GM18951 (cell line): ENCODE data around the gene HSPBP1.

Experiments used
- POLR2A ChIP-seq: IDR thresholded peaks from 4 replicates; pipeline ENCODE4 v1.6.1; 2011; ENCODE audit warnings: mild to moderate bottlenecking; ENCODE audit not compliant: insufficient read length, insufficient read depth; ENCODE audit errors: extremely low read depth
- in situ Hi-C: fragments of 300-500 bp; cut with MboI; formaldehyde crosslinking; loops from one replicate; pipeline ENCODE4 v1.12.0; 2022; ENCODE audit warnings: low sequenced_read_pairs, mixed read lengths, inconsistent platforms; ENCODE audit not compliant: unreplicated experiment

Gene HSPBP1

DNA sequence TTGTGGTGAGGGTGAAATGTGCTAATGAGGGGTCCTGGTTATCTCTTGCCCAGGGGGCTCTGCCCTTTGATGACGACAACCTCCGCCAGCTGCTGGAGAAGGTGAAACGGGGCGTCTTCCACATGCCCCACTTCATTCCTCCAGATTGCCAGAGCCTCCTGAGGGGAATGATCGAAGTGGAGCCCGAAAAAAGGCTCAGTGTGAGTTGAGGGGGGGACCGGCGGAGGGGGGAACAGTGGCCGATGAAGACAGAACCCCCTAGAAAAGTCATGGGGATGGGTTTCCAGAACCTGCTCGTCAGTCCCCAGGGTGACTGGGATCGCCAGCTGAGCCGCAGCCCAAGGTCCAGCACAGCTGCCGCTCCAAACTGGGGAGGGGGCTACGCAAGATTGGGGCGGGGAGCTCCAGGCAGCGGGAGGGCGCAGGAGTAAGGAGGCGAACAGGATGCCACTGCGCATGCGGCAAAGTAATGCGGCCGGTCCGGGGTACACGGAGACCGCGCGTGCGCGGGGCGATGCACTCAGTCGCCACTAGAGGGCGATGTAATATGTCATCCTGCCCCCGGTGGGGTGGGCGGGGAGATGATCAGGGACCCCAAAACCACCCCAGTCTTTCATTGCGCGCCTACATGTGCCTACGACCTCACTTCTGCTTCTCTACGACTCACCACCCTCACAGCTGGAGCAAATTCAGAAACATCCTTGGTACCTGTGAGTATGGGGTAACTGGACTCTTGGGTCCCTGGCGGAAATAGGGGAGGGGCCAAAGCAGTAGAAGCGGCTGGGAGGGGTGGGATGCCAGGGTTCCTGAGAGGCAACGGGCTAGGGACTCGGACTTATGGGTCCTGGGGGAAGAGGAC lies 21.8 kb upstream of the HSPBP1 start:
- peak; percentile 14 for TF ChIP-seq POLR2A
- in situ Hi-C loops, result no loop called here

DNA sequence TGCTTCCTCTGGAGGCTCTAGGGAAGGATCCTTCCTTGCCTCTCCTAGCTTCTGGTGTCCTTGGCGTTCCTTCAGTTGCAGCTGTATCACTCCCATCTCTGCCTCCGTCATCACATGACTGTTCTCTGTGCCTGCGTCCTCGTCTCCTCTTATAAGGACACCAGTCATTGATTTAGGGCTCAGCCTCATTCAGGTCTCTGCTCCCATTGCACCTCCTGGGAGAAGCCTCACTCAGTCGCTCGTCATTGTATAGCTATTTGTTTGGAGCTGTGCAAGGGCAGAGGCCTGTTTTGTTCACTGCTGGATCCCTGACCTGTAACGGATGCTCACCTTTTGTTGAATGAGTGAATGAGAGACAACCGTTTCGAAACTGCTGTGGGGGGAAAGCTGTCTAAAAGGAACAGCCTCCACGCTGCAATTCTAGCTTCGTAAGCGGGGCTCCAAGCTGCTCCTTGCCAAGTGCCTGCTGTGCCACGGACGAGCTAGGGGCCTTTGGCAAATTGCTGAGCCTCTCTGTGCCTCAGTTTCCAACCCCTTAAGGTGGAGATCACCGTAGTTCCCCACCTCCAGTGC lies 21.1 kb upstream of the HSPBP1 start:
- in situ Hi-C loops, result no loop called here
- TF ChIP-seq POLR2A, result no peak

GRCh38 chr19:55299991-55300390 lies 20.1 kb upstream of the HSPBP1 start:
- TF ChIP-seq POLR2A, result no peak
- in situ Hi-C loops, result no loop called here

DNA sequence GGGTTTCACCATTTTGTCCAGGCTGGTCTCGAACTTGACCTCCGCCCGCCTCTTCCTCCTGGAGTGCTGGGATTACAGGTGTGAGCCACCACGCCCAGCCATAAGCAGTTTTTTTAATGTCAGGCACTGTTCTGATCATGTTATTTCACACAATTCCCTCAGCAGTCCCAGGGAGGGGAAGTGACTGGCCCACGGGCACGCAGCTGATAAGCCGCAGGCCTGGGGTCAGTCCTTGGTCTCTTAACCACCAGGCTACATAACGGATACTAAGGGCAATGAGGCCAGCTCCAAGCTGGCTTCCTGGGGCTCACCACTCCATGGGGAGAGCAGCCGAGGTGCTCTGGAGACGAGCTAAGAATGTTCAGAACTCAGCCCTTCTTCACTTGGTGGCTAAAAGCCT lies 17.4 kb upstream of the HSPBP1 start:
- in situ Hi-C loops, result no loop called here
- no peak for TF ChIP-seq POLR2A

GRCh38 chr19:55289117-55289796 lies 9.3 kb upstream of the HSPBP1 start:
- in situ Hi-C loops, result no loop called here
- no peak for TF ChIP-seq POLR2A

- in situ Hi-C loops, result no loop called here
- no peak for TF ChIP-seq POLR2A
Measured at GRCh38 chr19:55287361-55288079, 7.6 kb upstream of the HSPBP1 start.

- no peak for TF ChIP-seq POLR2A
- in situ Hi-C loops, result no loop called here
Measured at GRCh38 chr19:55285229-55285890, 5.5 kb upstream of the HSPBP1 start.

GRCh38 chr19:55284405-55285058 lies 4.6 kb upstream of the HSPBP1 start:
- in situ Hi-C loops, result no loop called here
- no peak for TF ChIP-seq POLR2A

DNA sequence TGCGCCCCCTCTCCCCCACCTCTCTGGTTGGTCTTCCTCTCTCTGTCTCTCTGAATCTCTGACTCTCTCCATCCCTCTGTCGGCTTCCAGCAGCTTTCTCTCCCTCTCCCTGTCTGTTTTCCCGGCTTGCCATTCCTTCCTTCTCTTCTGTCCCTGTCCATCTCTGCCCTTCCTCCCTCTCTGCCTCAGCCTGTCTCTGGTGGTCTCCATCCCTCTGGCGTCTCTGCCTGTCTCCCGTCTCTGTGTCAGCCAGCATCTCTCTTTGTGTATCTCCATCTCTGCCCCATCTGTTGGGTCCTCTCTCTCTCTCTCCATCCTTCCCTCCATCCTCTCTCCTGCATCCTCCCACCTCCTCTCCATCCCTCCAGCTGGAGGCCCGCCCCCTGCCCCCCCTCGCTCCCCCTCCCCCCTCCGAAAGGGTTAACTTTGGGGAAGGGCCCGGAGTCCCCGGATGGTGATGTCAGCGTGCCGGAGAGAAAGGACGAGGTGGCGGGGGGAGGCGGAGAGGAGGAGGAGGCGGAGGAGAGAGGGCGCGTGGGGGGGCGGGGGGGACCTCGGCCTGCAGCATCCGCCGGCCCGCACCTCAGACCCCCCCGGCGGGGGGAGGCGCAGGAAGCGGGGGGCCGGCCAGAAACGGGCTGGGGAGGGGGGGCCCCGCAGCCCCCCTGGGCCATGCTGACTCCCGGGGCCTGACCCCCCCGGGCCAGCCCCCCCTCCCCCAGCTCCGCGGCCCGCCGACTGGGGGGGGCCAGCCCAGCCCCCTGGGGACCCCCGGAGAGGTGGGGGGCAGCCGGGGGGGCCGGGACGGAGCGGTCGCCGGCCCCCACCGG lies 3.9 kb upstream of the HSPBP1 start, which contains the start of gene BRSK1:
Gene BRSK1, plus strand, starts transcription at position 450 of the 830 bp plus-strand sequence. CDS start 446 bp downstream, outside the sequence.
- in situ Hi-C loops, result no loop called here
- no peak for TF ChIP-seq POLR2A

- no peak for TF ChIP-seq POLR2A
- in situ Hi-C loops, result no loop called here
Measured at GRCh38 chr19:55279340-55279739, 570 bp downstream of the HSPBP1 start.

DNA sequence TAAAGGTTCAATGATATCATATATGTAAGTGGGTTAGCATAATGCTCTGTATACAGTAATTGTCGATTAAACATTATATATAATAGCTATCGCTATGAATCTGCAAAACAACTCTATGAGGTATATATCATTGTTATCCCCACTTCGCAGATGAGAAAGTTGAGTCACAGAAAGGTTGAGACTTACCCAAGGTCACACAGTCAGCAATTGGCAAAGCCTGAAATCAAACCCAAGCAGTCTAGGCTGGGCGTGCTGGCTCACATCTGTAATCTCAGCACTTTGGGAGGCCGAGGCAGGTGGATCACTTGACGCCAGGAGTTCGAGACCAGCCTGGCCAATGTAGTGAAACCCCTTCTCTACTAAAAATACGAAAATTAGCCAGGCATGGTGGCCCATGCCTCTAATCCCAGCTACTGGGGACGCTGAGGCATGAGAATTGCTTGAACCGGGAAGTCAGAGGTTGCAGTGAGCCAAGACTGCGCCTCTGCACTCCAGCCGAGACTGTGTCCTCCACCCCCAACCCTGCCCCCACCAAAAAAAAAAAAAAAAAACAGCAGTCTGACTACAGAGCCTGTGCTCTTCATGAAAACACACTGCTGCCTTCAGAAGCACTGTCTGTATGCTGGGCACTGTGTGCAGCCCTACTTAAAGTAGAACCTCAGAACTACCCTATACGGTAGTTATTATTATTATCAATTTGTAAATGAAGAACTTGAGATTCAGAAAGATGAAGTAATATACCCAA lies 1.3 kb downstream of the HSPBP1 start:
- in situ Hi-C loops, result no loop called here
- no peak for TF ChIP-seq POLR2A
